Endothelial cell of hepatic sinusoid (primary cell): Measurements from ENCODE around the gene USE1.
"Not testable (repeated sequence)": the region's sequence is repeated elsewhere in the genome, so short reads cannot be mapped to it uniquely, and the experiment has no call there.

Experiments used
- in situ Hi-C: cut with HindIII; loops from 2 replicates; pipeline ENCODE4 v1.10.0; 2017; ENCODE audit warnings: low sequenced_read_pairs

Gene USE1, protein sequence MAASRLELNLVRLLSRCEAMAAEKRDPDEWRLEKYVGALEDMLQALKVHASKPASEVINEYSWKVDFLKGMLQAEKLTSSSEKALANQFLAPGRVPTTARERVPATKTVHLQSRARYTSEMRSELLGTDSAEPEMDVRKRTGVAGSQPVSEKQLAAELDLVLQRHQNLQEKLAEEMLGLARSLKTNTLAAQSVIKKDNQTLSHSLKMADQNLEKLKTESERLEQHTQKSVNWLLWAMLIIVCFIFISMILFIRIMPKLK

GRCh38 chr19:17215127-17215971 is at the start of gene USE1:
TSS of gene USE1 (plus strand) at chr19:17215357. CDS start at chr19:17215406, 49 bp downstream.
- in situ Hi-C loops = no loop called here

DNA sequence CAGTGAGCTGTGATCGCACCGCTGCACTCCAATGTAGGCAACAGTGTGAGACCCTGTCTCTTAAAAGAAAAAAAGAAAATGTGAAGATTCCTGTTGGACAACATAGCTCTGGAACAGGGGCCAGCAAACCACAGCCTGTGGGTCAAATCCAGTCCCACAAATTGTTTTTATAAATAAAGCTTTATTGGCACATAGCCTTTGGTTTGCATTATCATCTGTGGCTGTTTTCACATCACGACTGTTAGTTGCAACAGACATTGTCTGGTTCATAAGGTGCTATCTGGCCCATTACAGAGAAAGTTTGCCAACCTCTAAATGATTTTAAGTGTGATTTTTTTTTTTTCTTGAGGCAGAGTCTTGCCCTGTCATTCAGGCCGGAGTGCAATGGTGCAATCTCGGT is 49.4 kb upstream of the USE1 start:
- in situ Hi-C loops = loop anchor here (5.0 to 25.0 kb wide), 3 partner anchors 79 to 147 kb away; partner anchors contain the start of genes ABHD8, DDA1, HAUS8 and MRPL34

DNA sequence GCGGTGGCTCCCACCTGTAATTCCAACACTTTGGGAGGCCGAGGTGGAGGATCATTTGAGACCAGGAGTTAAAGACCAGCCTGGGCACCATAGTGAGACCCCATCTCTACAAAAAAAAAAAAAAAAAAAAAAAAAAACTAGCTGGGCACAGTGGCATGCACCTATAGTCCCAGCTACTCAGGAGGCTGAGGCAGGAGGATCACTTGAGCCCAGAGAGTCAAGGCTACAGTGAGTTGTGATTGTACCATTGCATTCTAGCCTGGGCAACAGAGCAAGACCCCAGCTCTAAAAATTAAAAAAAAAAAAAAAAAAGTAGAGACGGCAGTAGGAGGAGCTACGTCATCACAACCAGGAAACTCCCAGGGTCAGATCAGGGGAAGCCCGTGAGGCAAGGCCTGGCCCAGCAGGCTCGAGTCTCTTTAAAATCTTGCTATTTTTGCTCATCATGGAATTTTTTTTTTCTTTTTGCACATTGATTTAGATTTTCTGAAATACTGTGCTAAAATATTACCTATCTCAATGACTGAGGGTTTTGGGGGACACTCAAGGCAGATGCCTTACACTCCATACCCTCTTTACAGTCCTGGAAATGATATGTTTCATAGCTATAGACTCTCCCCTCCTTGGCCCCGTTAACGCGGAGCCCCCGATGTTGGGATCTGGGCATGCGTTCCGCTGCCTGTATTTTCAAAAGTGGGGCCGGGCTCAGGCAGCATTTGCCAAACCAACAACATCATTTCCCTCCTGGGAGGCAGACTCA is 44.4 kb upstream of the USE1 start:
- in situ Hi-C loops = loop anchor here (25.0 kb wide), 1 partner anchor 142 kb away; the partner anchor contains the start of genes ABHD8, DDA1 and MRPL34

- in situ Hi-C loops = loop anchor here (25.0 kb wide), 1 partner anchor 140 kb away; the partner anchor contains the start of genes ABHD8, DDA1 and MRPL34
Measured at GRCh38 chr19:17171874-17172273, 43.3 kb upstream of the USE1 start.

- in situ Hi-C loops = loop anchor here (25.0 kb wide), 1 partner anchor 140 kb away; the partner anchor contains the start of genes ABHD8, DDA1 and MRPL34
Measured at GRCh38 chr19:17172624-17173345, 42.4 kb upstream of the USE1 start.

DNA sequence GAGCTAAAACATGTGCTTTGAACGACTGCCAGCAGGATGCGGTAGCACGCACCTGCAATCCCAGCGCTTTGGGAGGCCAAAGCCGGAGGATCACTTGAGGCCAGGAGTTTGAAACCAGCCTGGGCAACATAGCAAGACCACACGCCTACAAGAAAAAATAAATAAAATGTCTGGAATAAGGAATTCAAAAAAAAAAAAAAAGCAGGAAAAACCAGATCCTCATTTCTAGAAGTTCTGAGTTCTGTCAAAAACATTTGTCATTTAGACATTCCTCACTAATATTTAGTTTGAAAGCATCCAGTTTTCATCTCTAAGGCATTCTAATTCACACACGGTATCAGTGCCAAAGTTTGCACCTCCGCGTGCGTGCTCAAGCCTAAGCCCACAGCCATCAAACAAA is 36.9 kb upstream of the USE1 start:
- in situ Hi-C loops = no loop called here

DNA sequence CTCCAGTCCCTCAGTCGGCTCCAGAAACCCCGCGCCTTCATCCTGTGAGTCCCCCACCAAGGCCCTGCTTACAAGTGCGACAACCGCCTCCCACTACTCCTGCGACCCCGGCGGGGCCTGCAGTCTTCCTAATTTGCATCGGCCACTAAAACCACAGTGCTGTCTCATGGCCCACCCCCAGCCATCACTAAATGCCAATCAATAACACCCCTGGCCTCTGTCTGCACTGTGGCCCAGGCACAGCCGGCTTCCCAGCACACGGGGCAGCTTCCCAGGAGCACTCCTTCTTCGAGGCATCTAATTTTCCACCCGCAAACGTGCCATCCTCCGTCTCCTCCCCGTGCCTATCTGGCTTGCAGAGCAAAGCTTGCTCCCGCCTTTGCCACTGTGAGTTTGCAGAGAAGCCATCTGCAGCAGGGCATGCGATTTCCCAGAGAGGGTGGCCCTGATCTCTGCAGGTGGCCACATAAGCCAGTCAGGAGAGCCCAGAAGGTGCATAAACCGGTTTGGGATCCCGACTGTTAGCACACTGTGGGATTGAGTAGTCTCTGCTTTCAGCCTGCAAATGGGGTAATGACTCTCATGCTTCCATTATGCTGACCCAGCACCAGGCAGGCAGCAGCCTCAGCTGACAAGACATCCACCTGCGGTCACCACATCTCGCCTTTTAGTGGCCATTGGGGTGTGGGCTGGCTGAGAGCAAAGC is 34.0 kb upstream of the USE1 start:
- in situ Hi-C loops = no loop called here

DNA sequence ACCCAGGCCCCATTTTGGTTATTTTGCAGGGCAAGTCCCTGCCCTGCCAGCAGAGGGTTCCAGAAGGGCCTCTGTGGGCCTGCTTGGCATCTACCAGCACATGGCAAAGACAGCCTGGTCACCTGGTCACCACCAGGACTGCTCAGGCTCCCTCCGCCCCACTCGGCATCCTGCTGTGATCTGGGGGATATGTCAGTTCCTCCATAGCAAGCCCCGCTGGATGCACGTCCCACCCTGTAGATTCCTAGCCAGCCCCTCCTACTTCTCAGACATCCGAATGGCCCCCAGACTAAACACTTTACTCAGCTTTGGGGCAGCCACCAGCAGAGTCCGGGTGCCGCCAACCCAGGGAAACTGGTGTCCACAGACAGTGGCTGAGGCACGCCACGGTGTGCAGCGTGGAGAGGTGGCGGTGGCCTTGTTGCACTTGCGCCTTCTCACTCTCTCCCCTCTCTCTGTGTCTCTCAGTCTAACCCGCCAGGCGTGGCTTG is 31.8 kb upstream of the USE1 start:
- in situ Hi-C loops = no loop called here

DNA sequence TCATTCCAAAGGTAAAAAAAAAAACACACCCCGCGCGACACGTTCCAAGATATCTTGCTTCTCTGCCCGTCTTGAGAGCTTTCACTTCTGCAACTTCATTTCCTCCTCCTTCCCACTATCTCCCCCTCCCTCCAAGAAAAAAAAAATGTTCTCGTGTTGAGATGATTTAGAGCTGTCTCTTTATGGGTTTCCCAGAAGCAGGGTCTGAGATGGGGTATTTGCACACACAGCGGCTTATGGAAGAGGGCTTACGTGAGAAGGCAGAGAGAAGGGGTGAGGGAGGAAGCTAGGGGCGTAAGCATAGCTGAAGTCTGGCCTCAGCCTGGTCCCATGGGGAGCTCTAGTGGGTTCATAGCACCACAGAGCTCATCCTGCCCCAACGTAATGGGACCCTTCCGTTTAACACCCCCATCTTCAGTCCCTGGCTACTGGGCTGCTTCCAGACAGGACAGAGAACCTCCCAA is 31.3 kb upstream of the USE1 start:
- in situ Hi-C loops = no loop called here

DNA sequence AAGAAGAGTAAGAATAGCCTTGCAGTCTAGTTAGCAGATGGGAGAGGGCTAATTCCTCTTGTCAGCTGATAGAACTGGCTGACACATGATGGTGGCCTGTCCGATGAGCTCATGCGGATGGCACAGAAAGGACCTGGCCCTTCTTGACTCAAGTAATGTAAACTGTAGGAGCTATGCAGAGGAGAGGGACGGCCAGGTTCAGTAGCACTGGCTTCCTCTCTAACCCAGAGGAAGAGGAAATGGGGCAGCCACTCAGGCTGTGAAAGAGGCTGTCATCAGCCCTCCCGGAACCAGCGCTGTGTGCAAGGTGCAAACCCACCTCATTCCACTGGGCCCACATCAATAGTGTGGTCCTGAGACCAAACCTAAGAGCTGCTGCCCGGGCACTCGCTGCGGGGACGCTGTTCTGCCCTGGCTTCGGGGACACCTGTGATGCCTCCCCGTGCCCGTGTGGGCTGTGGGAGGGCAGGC is 30.8 kb upstream of the USE1 start:
- in situ Hi-C loops = no loop called here

DNA sequence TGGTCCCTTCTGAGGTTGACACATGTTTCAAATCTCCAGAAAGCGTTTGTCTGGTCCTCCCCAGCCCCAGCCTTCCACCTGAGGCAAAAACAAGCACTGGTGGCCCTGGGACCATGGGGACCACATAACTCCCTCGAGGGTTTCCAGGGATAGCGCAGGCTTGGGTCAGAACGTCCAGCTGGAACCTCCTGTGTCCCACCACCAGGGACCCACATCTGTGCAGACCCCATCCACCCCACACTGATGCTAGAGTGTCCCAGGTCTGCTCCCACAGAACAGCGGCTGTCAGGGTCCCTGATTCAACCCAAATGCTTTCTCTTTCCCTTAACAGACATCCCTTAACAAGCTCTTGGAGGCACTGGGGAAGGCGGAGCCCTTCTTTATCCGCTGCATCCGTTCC is 29.6 kb upstream of the USE1 start:
- in situ Hi-C loops = no loop called here

DNA sequence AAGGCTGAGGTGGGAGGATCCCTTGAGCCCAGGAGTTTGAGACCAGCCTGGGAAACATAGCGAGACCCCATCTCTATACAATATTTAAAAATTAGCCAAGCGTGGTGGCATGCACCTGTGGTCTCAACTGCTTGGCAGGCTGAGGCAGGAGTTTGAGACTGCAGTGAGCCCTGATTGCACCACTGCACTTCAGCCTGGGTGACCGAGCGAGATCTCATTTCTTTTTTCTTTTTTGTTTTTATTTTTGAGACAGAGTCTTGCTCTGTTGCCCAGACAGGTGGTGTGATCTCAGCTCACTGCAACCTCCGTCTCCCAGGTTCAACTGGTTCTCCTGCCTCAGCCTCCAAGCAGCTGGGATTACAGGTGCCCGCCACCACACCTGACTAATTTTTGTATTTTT is 23.4 kb upstream of the USE1 start:
- in situ Hi-C loops = not testable (repeated sequence)

DNA sequence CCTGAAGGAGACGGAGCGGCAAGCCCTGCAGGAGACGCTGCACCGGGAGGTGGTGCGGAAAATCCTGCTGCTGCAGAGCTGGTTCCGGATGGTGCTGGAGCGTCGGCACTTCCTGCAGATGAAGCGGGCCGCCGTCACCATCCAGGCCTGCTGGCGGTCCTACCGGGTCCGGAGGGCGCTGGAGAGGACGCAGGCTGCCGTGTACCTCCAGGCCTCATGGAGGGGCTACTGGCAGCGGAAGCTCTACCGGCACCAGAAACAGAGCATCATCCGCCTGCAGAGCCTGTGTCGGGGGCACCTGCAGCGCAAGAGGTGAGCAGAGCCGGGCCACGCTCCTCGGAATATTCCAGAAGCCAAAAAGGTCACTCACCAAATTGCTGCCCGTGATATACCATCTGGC is 22.4 kb upstream of the USE1 start:
- in situ Hi-C loops = no loop called here

DNA sequence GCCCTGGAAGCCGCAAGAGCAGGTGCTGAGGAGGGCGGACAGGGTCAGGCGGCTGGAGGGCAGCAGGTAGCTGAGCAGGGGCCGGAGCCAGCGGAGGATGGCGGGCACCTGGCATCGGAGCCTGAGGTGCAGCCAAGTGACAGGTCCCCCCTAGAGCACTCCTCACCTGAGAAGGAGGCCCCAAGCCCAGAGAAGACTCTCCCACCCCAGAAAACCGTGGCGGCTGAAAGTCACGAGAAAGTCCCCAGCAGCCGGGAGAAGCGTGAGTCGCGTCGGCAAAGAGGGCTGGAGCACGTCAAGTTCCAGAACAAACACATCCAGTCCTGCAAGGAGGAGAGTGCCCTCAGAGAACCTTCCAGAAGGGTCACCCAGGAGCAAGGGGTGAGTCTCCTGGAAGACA is 20.5 kb upstream of the USE1 start:
- in situ Hi-C loops = no loop called here

DNA sequence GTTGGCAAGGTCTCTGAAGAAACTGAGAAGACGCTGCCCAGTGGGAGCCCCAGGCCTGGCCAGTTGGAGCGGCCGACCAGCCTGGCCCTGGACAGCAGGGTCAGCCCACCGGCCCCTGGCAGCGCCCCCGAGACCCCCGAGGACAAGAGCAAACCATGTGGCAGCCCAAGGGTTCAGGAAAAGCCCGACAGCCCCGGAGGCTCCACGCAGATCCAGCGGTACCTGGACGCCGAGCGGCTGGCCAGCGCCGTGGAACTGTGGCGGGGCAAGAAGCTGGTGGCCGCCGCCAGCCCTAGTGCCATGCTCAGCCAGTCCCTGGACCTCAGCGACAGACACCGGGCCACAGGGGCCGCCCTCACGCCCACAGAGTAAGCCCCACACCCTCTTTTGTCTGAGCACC is 20.1 kb upstream of the USE1 start:
- in situ Hi-C loops = no loop called here

DNA sequence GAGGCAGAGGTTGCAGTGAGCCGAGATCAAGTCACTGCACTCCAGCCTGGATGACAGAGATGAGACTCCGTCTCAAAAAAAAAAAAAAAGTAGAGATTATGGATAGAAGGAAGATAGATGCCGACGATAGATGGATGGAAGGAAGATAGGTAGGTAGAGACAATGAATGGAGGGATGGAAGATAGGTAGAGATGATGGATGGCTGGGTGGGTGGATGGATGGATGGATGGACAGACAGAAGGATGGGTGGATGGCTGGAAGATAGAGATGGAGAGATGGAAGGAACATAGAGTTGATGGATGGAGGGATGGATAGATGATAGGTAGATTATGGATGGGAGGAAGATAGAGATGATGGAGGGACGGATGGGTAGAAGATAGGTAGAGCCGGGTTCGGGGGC is 18.5 kb upstream of the USE1 start:
- in situ Hi-C loops = no loop called here

DNA sequence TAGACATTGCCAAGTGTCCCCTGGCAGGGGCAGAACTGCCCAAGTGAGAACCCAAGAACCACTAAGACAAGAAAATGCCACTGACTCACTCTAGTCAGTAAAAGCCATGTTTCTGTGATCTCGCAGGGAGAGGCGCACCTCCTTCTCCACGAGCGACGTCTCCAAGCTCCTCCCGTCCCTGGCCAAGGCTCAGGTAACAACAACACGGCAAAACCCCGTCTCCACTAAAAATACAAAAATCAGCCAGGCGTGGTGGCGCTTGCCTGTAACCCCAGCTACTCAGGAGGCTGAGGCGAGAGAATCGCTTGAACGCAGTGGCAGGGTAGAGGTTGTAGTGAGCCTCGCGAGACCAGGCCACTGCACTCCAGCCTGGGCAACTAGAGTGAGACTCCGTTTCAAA is 17.5 kb upstream of the USE1 start:
- in situ Hi-C loops = no loop called here

DNA sequence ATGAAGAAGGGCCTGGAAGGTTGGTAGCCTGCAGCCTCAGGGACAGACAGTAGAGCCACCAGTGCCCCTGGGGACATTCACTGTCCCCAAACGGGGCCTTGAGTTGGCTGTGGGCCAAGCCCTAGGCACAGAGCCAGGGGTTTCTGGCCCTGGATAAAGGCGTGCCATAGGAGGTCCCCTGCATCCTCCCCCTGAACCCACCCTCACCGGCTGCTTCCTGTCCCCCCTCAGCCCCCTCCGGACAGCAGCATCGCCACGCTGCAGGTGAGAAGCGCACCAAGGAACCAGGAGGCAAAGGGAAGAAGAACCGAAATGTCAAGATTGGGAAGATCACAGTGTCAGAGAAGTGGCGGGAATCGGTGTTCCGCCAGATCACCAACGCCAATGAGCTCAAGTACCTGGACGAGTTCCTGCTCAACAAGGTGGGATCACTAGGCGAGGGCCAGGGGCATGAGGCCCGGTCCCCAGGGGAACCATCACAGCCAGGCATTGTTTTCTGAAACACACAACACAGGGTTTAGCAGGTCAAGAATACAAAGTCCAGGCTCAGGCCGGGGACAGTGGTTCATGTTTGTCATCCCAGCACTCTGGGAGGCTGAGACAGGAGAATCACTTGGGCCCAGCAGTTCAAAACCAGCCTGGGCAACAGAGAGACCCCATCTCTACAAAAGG is 14.6 kb upstream of the USE1 start:
- in situ Hi-C loops = no loop called here

DNA sequence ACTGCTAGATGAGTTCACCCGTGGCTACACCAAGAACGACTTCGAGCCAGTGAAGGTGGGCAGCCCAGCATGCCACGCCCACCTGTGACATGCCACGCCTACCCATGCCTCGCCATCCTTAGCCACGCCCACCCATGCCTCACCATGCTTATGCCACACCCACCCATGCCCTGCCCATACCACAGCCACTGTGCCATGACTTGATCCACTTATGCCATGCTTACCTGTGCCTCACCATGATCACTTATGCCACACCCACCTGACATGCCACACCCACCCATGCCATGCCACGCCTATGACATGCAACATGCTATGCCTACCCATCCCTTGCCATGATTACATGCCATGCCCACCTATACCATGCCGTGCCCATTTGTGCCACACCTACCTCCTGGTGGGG is 12.9 kb upstream of the USE1 start:
- in situ Hi-C loops = no loop called here
